SU-DHL-6 (cell line): ENCODE results near the gene FXYD2.

Experiments used
- EZH2phosphoT487 ChIP-seq: fragments of 200-600 bp; sonication (generic), shearing (Covaris generic); conservative IDR thresholded peaks from 2 replicates; pipeline ENCODE4 v1.6.1; 2018; ENCODE audit warnings: mild to moderate bottlenecking, antibody characterized with exemption, low read length, moderate library complexity, mixed read lengths
- TF ChIP-seq, protein P1 (sequence below): fragments of 200-600 bp; sonication (generic); IDR thresholded peaks from one replicate; pipeline ENCODE4 v1.5.1; 2017; ENCODE audit warnings: antibody characterized with exemption, mild to moderate bottlenecking, low read length, moderate library complexity; ENCODE audit not compliant: insufficient read depth, poor library complexity, severe bottlenecking

DNA sequence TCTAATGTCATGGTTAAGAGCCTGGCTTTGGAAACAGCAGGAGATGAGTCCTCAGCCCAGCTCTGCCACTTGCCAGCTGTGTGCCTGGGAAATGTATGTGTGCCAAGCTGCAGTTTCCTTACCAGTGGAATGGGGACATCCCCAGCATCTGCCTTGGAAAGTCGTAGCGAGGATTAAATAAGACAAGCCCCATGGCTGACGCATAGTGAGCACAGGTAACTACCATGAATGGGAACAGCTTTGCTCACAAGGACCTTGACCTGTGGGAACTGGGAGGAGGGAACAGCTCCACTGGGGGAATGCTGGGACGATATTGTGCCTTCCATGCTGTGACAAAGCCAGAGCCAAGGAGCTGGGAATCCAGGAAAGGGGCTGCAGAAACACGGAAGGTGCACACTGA is 24.9 kb downstream of the FXYD2 start:
- TF ChIP-seq, protein P1, sequence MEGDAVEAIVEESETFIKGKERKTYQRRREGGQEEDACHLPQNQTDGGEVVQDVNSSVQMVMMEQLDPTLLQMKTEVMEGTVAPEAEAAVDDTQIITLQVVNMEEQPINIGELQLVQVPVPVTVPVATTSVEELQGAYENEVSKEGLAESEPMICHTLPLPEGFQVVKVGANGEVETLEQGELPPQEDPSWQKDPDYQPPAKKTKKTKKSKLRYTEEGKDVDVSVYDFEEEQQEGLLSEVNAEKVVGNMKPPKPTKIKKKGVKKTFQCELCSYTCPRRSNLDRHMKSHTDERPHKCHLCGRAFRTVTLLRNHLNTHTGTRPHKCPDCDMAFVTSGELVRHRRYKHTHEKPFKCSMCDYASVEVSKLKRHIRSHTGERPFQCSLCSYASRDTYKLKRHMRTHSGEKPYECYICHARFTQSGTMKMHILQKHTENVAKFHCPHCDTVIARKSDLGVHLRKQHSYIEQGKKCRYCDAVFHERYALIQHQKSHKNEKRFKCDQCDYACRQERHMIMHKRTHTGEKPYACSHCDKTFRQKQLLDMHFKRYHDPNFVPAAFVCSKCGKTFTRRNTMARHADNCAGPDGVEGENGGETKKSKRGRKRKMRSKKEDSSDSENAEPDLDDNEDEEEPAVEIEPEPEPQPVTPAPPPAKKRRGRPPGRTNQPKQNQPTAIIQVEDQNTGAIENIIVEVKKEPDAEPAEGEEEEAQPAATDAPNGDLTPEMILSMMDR = no peak
- TF ChIP-seq EZH2phosphoT487 = no peak
